Mucosa of stomach (tissue), 1 donor: Measurements from ENCODE around the gene UGT1A7.

Source experiments
- H3K27me3 ChIP-seq: one replicate; pipeline ENCODE4 v1.7.0; 2013; ENCODE audit warnings: mild to moderate bottlenecking, low read length; ENCODE audit not compliant: control insufficient read depth, insufficient read depth
- H3K36me3 ChIP-seq: one replicate; pipeline ENCODE4 v1.7.0; 2013; ENCODE audit warnings: low read length; ENCODE audit not compliant: control insufficient read depth, insufficient read depth
- H3K4me1 ChIP-seq: one replicate; pipeline ENCODE4 v1.7.0; 2013; ENCODE audit warnings: mild to moderate bottlenecking, low read length; ENCODE audit not compliant: control insufficient read depth, insufficient read depth
- H3K4me3 ChIP-seq: one replicate; pipeline ENCODE4 v1.7.0; 2013; ENCODE audit warnings: low read length
- H3K9ac ChIP-seq: one replicate; pipeline ENCODE4 v1.7.0; 2013; ENCODE audit warnings: mild to moderate bottlenecking, low read length, moderate library complexity
- H3K9me3 ChIP-seq: one replicate; pipeline ENCODE4 v1.7.0; 2013; ENCODE audit warnings: mild to moderate bottlenecking, low read length, moderate library complexity; ENCODE audit not compliant: control insufficient read depth
- donor health status: Pancreatic carcinoma.

The UGT1A7 gene

DNA sequence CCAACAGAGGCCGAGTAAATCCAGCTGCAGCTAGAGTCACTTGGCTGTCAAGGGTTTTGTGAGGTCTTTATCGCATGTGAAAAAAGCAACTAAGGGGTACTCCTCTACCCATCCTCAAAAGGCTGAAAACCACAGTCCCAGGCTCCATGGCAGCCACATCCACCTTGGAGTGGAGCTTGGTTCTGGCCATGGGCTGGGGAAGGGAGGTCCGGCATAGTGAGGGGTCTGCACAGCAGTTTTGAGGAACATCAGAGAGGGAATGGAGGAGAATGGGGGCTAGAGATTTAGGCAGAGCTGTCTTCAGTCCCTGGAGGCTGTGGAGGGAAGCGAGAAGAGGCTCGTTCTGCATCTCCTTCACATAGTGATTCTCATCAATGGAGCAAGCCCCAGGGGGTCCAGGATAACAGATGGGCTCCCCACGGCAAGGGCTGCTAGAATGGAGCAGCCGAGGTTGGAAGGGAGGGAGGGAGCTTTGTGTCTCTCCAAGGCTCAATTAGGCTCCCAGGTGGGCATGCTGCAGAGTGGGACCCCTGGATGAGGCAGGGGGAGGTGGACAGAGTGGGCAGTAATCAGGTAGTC, 117.5 kb downstream of the UGT1A7 start:
- Histone ChIP-seq H3K27me3 (no peaks in the 10 kb centered on the region), H3K36me3 (no peaks in the 10 kb centered on the region), H3K4me3 (no peak overlapping the region), H3K9ac (no peak overlapping the region), H3K9me3 (no peaks in the 10 kb centered on the region), H3K4me1 (no peaks in the 10 kb centered on the region)

DNA sequence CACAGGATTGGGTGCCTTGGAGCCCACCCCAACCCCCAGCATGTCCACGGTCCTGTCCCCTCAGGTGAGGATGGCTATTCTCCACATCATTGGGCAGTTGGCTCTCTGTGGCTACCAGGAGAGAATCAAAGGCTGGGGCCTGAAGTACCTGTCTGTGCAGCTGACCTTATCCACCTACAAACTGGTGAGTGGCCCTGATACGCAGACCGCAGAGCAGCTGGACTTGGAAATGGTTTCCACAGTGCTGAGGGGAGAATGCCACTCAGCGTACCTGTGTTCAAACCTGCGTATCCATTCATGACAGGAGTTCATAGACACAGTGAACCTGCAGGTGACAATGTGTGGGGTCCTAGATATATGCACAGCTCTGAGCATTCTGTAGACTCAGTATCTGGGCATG, 118.0 kb downstream of the UGT1A7 start:
- H3K9ac ChIP-seq = no peak overlapping the region
- H3K4me1 ChIP-seq = no peaks in the 10 kb centered on the region
- no peaks in the 10 kb centered on the region for H3K27me3 ChIP-seq
- no peak overlapping the region for H3K4me3 ChIP-seq
- H3K9me3 ChIP-seq = no peaks in the 10 kb centered on the region
- H3K36me3 ChIP-seq = no peaks in the 10 kb centered on the region

DNA sequence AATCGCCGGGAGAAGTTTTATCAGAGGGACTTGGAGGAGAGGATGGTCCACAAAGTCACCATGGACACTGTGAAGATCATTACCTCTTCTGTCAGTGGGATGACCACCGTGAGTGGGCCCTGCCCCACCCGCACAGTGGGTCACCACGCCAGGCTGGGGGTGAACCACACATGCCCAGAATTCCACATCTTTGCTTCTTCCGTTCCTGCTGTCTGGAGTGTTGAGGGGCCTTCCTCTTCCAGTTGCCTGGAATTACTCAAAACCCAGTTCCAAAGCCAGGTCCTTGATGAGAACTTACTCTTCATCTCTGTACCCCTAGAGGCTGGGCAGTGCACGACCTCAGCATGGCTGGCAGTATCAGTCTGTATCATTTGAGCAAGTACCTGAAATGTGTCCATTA, 118.5 kb downstream of the UGT1A7 start:
- H3K4me1 ChIP-seq = no peaks in the 10 kb centered on the region
- no peaks in the 10 kb centered on the region for H3K27me3 ChIP-seq
- no peaks in the 10 kb centered on the region for H3K9me3 ChIP-seq
- H3K36me3 ChIP-seq = no peaks in the 10 kb centered on the region
- no peak overlapping the region for H3K4me3 ChIP-seq
- no peak overlapping the region for H3K9ac ChIP-seq

GRCh38 chr2:233801357-233802131, 119.8 kb downstream of the UGT1A7 start:
- Histone ChIP-seq H3K27me3 (no peaks in the 10 kb centered on the region), H3K9me3 (no peaks in the 10 kb centered on the region), H3K4me1 (no peaks in the 10 kb centered on the region), H3K9ac (no peak overlapping the region), H3K36me3 (no peaks in the 10 kb centered on the region), H3K4me3 (no peak overlapping the region)

- H3K4me3 ChIP-seq = no peak overlapping the region
- H3K36me3 ChIP-seq = no peaks in the 10 kb centered on the region
- no peaks in the 10 kb centered on the region for H3K4me1 ChIP-seq
- no peaks in the 10 kb centered on the region for H3K27me3 ChIP-seq
- H3K9me3 ChIP-seq = no peaks in the 10 kb centered on the region
- H3K9ac ChIP-seq = no peak overlapping the region
These were observed 120.6 kb downstream of the UGT1A7 start for GRCh38 chr2:233802132-233802815.

GRCh38 chr2:233803292-233803911, 121.7 kb downstream of the UGT1A7 start:
- Histone ChIP-seq H3K36me3 (no peaks in the 10 kb centered on the region), H3K4me3 (no peak overlapping the region), H3K4me1 (no peaks in the 10 kb centered on the region), H3K9me3 (no peaks in the 10 kb centered on the region), H3K9ac (no peak overlapping the region), H3K27me3 (no peaks in the 10 kb centered on the region)

GRCh38 chr2:233803994-233804393, 122.3 kb downstream of the UGT1A7 start:
- Histone ChIP-seq H3K9ac (no peak overlapping the region), H3K4me1 (no peaks in the 10 kb centered on the region), H3K27me3 (no peaks in the 10 kb centered on the region), H3K9me3 (no peaks in the 10 kb centered on the region), H3K36me3 (no peaks in the 10 kb centered on the region), H3K4me3 (no peak overlapping the region)

DNA sequence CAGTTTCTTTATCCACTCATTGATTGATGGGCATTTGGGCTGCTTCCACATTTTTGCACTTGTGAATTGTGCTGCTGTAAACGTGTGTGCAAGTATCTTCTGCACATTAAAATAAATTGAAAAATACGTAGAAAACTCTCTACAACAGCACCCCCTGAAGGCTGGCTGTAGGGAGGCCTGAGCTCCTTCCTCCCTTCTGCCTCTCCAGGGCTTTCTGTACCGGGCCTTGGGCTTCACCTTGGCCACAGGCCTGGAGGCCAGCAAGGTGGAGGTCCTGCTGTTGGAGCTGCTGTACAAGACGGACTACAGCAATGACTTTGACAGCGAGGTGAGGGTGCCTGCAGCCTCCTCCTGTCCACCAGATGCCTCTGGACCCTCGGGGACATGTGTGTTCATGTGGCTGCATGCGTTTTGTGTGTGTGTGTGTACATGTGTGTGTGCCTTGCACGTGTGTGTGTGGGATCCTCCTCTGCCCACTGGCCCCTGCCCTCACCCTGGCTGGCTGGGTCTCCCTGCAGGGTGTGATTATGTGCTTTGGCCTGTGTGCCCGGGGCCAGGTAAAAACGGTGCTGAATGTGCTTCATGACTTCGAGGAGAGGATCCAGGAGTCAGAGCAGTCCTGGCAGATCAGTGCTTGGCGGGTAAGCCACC, 125.6 kb downstream of the UGT1A7 start:
- no peak overlapping the region for H3K4me3 ChIP-seq
- H3K4me1 ChIP-seq = no peaks in the 10 kb centered on the region
- no peak overlapping the region for H3K9ac ChIP-seq
- no peaks in the 10 kb centered on the region for H3K36me3 ChIP-seq
- no peaks in the 10 kb centered on the region for H3K27me3 ChIP-seq
- no peaks in the 10 kb centered on the region for H3K9me3 ChIP-seq

- H3K4me1 ChIP-seq = no peaks in the 10 kb centered on the region
- no peak overlapping the region for H3K9ac ChIP-seq
- no peaks in the 10 kb centered on the region for H3K36me3 ChIP-seq
- H3K27me3 ChIP-seq = no peaks in the 10 kb centered on the region
- H3K4me3 ChIP-seq = no peak overlapping the region
- no peaks in the 10 kb centered on the region for H3K9me3 ChIP-seq
These were observed 126.5 kb downstream of the UGT1A7 start for GRCh38 chr2:233807966-233808935.

- H3K9me3 ChIP-seq = no peaks in the 10 kb centered on the region
- H3K36me3 ChIP-seq = no peaks in the 10 kb centered on the region
- H3K4me3 ChIP-seq = no peak overlapping the region
- no peaks in the 10 kb centered on the region for H3K4me1 ChIP-seq
- no peaks in the 10 kb centered on the region for H3K27me3 ChIP-seq
- no peak overlapping the region for H3K9ac ChIP-seq
These were observed 128.7 kb downstream of the UGT1A7 start for GRCh38 chr2:233810385-233810784.

- H3K9ac ChIP-seq = no peak overlapping the region
- no peaks in the 10 kb centered on the region for H3K9me3 ChIP-seq
- no peaks in the 10 kb centered on the region for H3K4me1 ChIP-seq
- no peaks in the 10 kb centered on the region for H3K27me3 ChIP-seq
- no peaks in the 10 kb centered on the region for H3K36me3 ChIP-seq
- no peak overlapping the region for H3K4me3 ChIP-seq
These were observed 129.4 kb downstream of the UGT1A7 start for GRCh38 chr2:233811087-233811486.
